ENCODE measurements around the gene SLC50A1. TPM values are rescaled to one million over a fixed set of nuclear protein-coding genes. Genes with fewer than 3 reads are reported as not detected.
A peak's percentile ranks its signal among the peaks of the same experiment; 100 is the strongest.

SLC50A1 gene
- total RNA-seq, 1 donor from 2014 or later = 43.9 TPM

DNA sequence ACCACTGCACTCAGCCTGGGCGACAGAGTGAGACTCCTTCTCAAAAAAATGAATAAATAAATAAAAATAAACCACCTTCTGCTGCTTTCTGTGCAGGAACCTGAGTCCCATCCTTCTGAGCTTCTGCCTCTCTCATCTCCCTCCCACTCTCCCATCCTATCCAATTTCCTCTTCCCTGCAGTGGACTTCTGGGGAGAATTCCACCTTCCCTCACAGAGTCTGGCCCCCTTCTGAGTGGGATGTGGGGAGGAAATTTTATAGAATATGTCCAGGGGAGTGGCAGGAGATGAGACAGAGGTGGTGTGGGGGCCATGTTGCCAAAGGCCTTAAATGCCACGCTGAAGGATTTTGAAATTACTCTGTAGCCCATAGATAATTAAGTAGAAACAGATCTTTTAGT lies 13.3 kb upstream of the SLC50A1 start:
- H3K4me3 Mint-ChIP-seq (ENCODE audit: unreplicated experiment) = no peak overlapping the region
- peaks cover 14% of the 10 kb centered on the region for H3K27me3 Mint-ChIP-seq (ENCODE audit: unreplicated experiment)
- no peaks in the 10 kb centered on the region for H3K36me3 Mint-ChIP-seq (ENCODE audit: low read depth, unreplicated experiment)
- H3K4me1 Mint-ChIP-seq (ENCODE audit: unreplicated experiment) = peaks cover 31% of the 10 kb centered on the region
- DNase-seq (ENCODE audit: low spot score) = no peak
- no peaks in the 10 kb centered on the region for H3K9me3 Mint-ChIP-seq (ENCODE audit: unreplicated experiment)
- H3K27ac Mint-ChIP-seq (ENCODE audit: unreplicated experiment) = no peak overlapping the region
- no peak for TF ChIP-seq CTCF (IDR thresholded peaks at IDR 0.05; ENCODE audit: unreplicated experiment)

- H3K36me3 Mint-ChIP-seq (ENCODE audit: low read depth, unreplicated experiment) = peaks cover 7% of the 10 kb centered on the region
- H3K27me3 Mint-ChIP-seq (ENCODE audit: unreplicated experiment) = peaks cover 16% of the 10 kb centered on the region
- peaks cover 36% of the 10 kb centered on the region for H3K4me1 Mint-ChIP-seq (ENCODE audit: unreplicated experiment)
- no peaks in the 10 kb centered on the region for H3K9me3 Mint-ChIP-seq (ENCODE audit: unreplicated experiment)
- no peak overlapping the region for H3K4me3 Mint-ChIP-seq (ENCODE audit: unreplicated experiment)
- no peak for TF ChIP-seq CTCF (IDR thresholded peaks at IDR 0.05; ENCODE audit: unreplicated experiment)
- no peak for DNase-seq (ENCODE audit: low spot score)
- peak overlapping the region; percentile 13 for H3K27ac Mint-ChIP-seq (ENCODE audit: unreplicated experiment)
These were observed 11.9 kb upstream of the SLC50A1 start for GRCh38 chr1:155123801-155124200.

GRCh38 chr1:155124503-155125463 lies 10.9 kb upstream of the SLC50A1 start:
- TF ChIP-seq CTCF (IDR thresholded peaks at IDR 0.05; ENCODE audit: unreplicated experiment) = no peak
- Mint-ChIP-seq H3K4me1 (ENCODE audit: unreplicated experiment) (peaks cover 36% of the 10 kb centered on the region), H3K27me3 (ENCODE audit: unreplicated experiment) (peaks cover 16% of the 10 kb centered on the region), H3K9me3 (ENCODE audit: unreplicated experiment) (no peaks in the 10 kb centered on the region), H3K27ac (ENCODE audit: unreplicated experiment) (peak overlapping the region; percentile 89), H3K36me3 (ENCODE audit: low read depth, unreplicated experiment) (peaks cover 17% of the 10 kb centered on the region), H3K4me3 (ENCODE audit: unreplicated experiment) (peak overlapping the region; percentile 78)
- peak; percentile 37 for DNase-seq (ENCODE audit: low spot score)

- peaks cover 38% of the 10 kb centered on the region for H3K4me1 Mint-ChIP-seq (ENCODE audit: unreplicated experiment)
- H3K4me3 Mint-ChIP-seq (ENCODE audit: unreplicated experiment) = peak overlapping the region; percentile 86
- H3K9me3 Mint-ChIP-seq (ENCODE audit: unreplicated experiment) = no peaks in the 10 kb centered on the region
- H3K27ac Mint-ChIP-seq (ENCODE audit: unreplicated experiment) = no peak overlapping the region
- no peak for DNase-seq (ENCODE audit: low spot score)
- peaks cover 23% of the 10 kb centered on the region for H3K36me3 Mint-ChIP-seq (ENCODE audit: low read depth, unreplicated experiment)
- peaks cover 18% of the 10 kb centered on the region for H3K27me3 Mint-ChIP-seq (ENCODE audit: unreplicated experiment)
- TF ChIP-seq CTCF (IDR thresholded peaks at IDR 0.05; ENCODE audit: unreplicated experiment) = no peak
These were observed 10.1 kb upstream of the SLC50A1 start for GRCh38 chr1:155125511-155125945.

All from endothelial cell (in vitro differentiated cells).